OCI-LY3 (cell line): ENCODE results near the gene SFXN5.

Experiments used
- H2AFZ ChIP-seq: fragments of 200-600, 300-600 bp; shearing (Covaris generic); 2 replicates; pipeline ENCODE4 v1.6.0; 2014; ENCODE audit warnings: antibody characterized with exemption, low read depth, low read length
- H3K27ac ChIP-seq: fragments of 200-600, 300-600 bp; sonication (generic); 2 replicates; pipeline ENCODE4 v1.5.1; 2014; ENCODE audit warnings: mild to moderate bottlenecking, low read length, moderate library complexity, mixed read lengths
- H3K27me3 ChIP-seq: fragments of 200-600, 300-600 bp; sonication (generic); 2 replicates; pipeline ENCODE4 v1.6.1; 2014; ENCODE audit warnings: low read depth, low read length, mixed read lengths
- H3K36me3 ChIP-seq: fragments of 200-600, 300-600 bp; sonication (generic); replicated peaks from 2 replicates; pipeline ENCODE3; 2014; ENCODE audit warnings: low read depth, low read length, mixed read lengths
- H3K4me1 ChIP-seq: fragments of 300-600, 200-600 bp; sonication (generic); 2 replicates; pipeline ENCODE4 v1.6.1; 2014; ENCODE audit warnings: low read length, mixed read lengths
- H3K4me2 ChIP-seq: fragments of 200-600, 300-600 bp; sonication (generic); 2 replicates; pipeline ENCODE4 v1.6.1; 2014; ENCODE audit warnings: low read length, mixed read lengths
- H3K4me3 ChIP-seq: fragments of 300-600, 200-600 bp; sonication (generic); 2 replicates; pipeline ENCODE4 v1.5.1; 2014; ENCODE audit warnings: antibody characterized with exemption, mild to moderate bottlenecking, low read length, moderate library complexity
- H3K79me2 ChIP-seq: fragments of 300-600, 200-600 bp; shearing (Covaris generic); 2 replicates; pipeline ENCODE4 v1.6.1; 2014; ENCODE audit warnings: mild to moderate bottlenecking, low read length, mixed read lengths
- H3K9ac ChIP-seq: fragments of 300-600, 200-600 bp; shearing (Covaris generic); 2 replicates; pipeline ENCODE4 v1.6.0; 2014; ENCODE audit warnings: mild to moderate bottlenecking, low read length, moderate library complexity
- H3K9me3 ChIP-seq: fragments of 200-600, 300-600 bp; shearing (Covaris generic); 2 replicates; pipeline ENCODE4 v1.6.1; 2014; ENCODE audit warnings: low read length, mixed read lengths; ENCODE audit not compliant: insufficient read depth
- H4K20me1 ChIP-seq: fragments of 200-600, 300-600 bp; sonication (generic); 2 replicates; pipeline ENCODE4 v1.6.1; 2016; ENCODE audit warnings: low read length, mixed read lengths; ENCODE audit not compliant: insufficient read depth
- CTCF ChIP-seq: fragments of 200-600, 300-600 bp; sonication (generic); IDR thresholded peaks from 2 replicates; pipeline ENCODE4 v1.5.1; 2014; ENCODE audit warnings: antibody characterized with exemption, low read length, low read depth
- EZH2phosphoT487 ChIP-seq: fragments of 200-600 bp; shearing (Covaris generic); IDR thresholded peaks from 2 replicates; pipeline ENCODE4 v1.6.1; 2018; ENCODE audit warnings: antibody characterized with exemption, mixed run types, low read depth

SFXN5 gene

DNA sequence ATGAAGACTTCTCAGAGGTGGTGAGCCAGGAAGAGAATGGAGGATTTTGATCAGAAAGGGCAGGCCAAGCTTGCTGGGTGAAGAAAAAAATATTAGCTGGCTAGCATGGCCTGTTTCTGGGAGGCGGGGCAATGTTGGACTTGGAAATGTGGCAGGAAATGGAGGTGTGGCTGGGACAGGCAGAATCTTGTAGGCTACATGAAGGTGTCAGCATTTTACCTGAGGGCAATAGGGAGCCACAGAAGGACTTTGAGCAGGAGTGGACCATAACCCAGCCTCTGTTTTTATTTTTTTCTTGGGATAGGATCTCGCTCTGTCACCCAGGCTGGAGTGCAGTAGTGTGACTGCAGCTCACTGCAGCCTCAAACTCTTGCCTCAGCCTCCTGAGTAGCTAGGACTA lies 122.5 kb downstream of the SFXN5 start:
- no peaks in the 10 kb centered on the region for H3K79me2 ChIP-seq
- no peaks in the 10 kb centered on the region for H3K36me3 ChIP-seq
- H3K9ac ChIP-seq: no peak overlapping the region
- no peaks in the 10 kb centered on the region for H4K20me1 ChIP-seq
- H2AFZ ChIP-seq: no peak overlapping the region
- H3K9me3 ChIP-seq: no peaks in the 10 kb centered on the region
- TF ChIP-seq CTCF (no peak), EZH2phosphoT487 (no peak)
- H3K4me2 ChIP-seq: no peak overlapping the region
- H3K4me1 ChIP-seq: peaks cover 5% of the 10 kb centered on the region
- no peaks in the 10 kb centered on the region for H3K27me3 ChIP-seq
- no peak overlapping the region for H3K27ac ChIP-seq
- H3K4me3 ChIP-seq: no peak overlapping the region

DNA sequence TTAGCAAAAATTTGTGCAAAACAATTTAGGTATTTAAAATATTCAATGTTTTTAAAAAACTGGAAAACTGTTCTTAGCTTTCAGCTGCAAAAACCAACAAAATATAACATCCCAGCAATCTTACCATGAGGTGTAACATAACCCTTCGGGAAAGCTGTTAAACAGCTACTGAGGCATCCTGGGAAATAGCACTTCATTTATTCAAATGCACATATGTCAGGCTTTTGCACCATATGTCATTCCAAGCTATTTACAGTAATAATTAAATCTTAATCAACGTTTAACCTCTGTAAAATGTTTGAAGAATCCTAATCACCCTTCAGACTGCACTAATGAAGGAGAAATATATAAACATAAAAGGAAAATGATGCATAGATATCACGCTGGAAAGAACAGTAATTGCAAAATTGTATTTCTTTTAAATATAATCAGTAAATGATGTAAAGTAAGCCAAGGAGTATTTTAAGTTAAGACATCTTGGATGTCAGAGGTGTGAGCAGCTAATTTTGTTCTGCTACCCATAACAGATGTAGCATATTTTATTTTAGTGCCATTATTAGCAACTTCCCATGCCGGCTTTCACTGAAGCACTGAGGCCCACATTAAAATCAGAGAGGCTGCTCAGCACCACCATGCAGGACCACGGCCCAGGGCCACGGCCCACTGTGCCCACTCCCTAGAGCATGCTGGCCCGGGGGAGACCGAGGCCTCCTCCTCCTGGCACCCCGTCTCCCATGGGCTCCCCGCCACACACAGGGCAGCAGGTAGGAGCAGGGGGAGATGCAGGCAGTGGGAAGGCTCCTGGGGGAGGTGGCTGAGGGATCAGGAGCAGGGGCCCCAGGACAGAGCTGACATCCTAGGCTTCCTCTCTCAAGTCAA lies 123.3 kb downstream of the SFXN5 start:
- Histone ChIP-seq H4K20me1 (no peaks in the 10 kb centered on the region), H3K9me3 (no peaks in the 10 kb centered on the region), H2AFZ (no peak overlapping the region), H3K9ac (no peak overlapping the region), H3K36me3 (no peaks in the 10 kb centered on the region), H3K4me3 (no peak overlapping the region), H3K27me3 (no peaks in the 10 kb centered on the region), H3K4me2 (no peak overlapping the region), H3K79me2 (no peaks in the 10 kb centered on the region), H3K27ac (no peak overlapping the region), H3K4me1 (no peaks in the 10 kb centered on the region)
- TF ChIP-seq EZH2phosphoT487: no peak
- no peak for TF ChIP-seq CTCF

DNA sequence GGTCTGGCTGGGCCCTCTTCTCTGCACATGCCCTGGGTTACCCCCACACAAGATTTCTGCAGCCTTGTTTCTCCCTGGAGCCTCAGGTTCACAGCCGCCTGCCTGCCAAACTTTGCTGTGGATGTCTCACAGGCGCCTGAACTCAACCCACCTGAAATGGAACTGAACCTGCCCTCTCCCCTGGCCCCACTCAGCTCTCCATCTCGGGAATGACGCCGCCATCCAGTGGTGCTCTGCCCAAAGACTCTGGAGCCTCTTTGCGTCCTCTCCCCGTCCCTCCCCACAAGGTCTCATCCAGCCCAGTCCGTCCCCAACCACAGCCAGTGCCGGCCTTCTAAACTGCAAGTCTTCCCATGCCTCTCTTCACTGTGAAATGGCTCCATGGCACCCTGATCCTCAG lies 125.0 kb downstream of the SFXN5 start:
- Histone ChIP-seq H4K20me1 (no peaks in the 10 kb centered on the region), H3K9ac (no peak overlapping the region), H3K27me3 (no peaks in the 10 kb centered on the region), H3K4me3 (no peak overlapping the region), H3K36me3 (no peaks in the 10 kb centered on the region), H2AFZ (no peak overlapping the region), H3K79me2 (no peaks in the 10 kb centered on the region), H3K9me3 (no peaks in the 10 kb centered on the region), H3K4me2 (no peak overlapping the region), H3K27ac (no peak overlapping the region), H3K4me1 (no peaks in the 10 kb centered on the region)
- TF ChIP-seq CTCF (no peak), EZH2phosphoT487 (no peak)

GRCh38 chr2:72945450-72946019 lies 126.0 kb downstream of the SFXN5 start:
- H3K27me3 ChIP-seq: no peaks in the 10 kb centered on the region
- TF ChIP-seq CTCF: no peak
- no peak for TF ChIP-seq EZH2phosphoT487
- H2AFZ ChIP-seq: no peak overlapping the region
- no peaks in the 10 kb centered on the region for H3K9me3 ChIP-seq
- no peak overlapping the region for H3K9ac ChIP-seq
- H3K79me2 ChIP-seq: no peaks in the 10 kb centered on the region
- no peak overlapping the region for H3K4me3 ChIP-seq
- H3K4me2 ChIP-seq: no peak overlapping the region
- no peak overlapping the region for H3K27ac ChIP-seq
- H3K36me3 ChIP-seq: no peaks in the 10 kb centered on the region
- no peaks in the 10 kb centered on the region for H3K4me1 ChIP-seq
- H4K20me1 ChIP-seq: no peaks in the 10 kb centered on the region
